Measurements from ENCODE around the gene ARHGAP30. TPM values are rescaled to one million over a fixed set of nuclear protein-coding genes. Genes with fewer than 3 reads are reported as not detected.

Gene ARHGAP30
- polyA plus RNA-seq, 3 donors, result 2.3 to 10.8 (median 9.8) TPM

- WGBS, 3 donors, result 79 to 85% (median 82%) methylated on average over 11 of the region's 11 CpGs
- no peak overlapping the region for H3K27ac ChIP-seq (ENCODE audit: low read depth, low read length)
These were observed 68.8 kb downstream of the ARHGAP30 start for GRCh38 chr1:161000736-161001480.

GRCh38 chr1:160999376-160999775 is 70.3 kb downstream of the ARHGAP30 start:
- WGBS, 3 donors, result 89 to 93% (median 91%) methylated on average over 5 of the region's 5 CpGs

GRCh38 chr1:160997323-160998038 is 72.2 kb downstream of the ARHGAP30 start:
- 70 to 75% (median 74%) methylated on average over 1 of the region's 1 CpG for WGBS, 3 donors
- no peak overlapping the region for H3K27ac ChIP-seq (ENCODE audit: low read depth, low read length)

More at GRCh38 chr1:160999376-160999775, 70.3 kb downstream of the ARHGAP30 start:
- no peak overlapping the region for H3K27ac ChIP-seq (ENCODE audit: low read depth, low read length)

Other genes with a start within 250 kb of the ARHGAP30 start
- under 1 TPM; 0.02 to 0.48 (median 0.45) TPM for gene CD244, start 207.0 kb downstream of the ARHGAP30 start, polyA plus RNA-seq
- gene ITLN1, start 184.7 kb downstream of the ARHGAP30 start, polyA plus RNA-seq, result 100 to 1,000 TPM in 1 of 3 donors, 10 to 100 TPM in 1, 1 to 10 TPM in 1; 1.7 to 121 (median 15.7) TPM
- 1 to 10 TPM in 1 of 3 donors, under 1 TPM in 2; 0.21 to 8.9 (median 0.37) TPM for gene ITLN2, start 115.1 kb downstream of the ARHGAP30 start, polyA plus RNA-seq
- gene F11R, start 48.7 kb downstream of the ARHGAP30 start, polyA plus RNA-seq, result 10 to 100 TPM; 18.3 to 33.9 (median 26.2) TPM
- gene TSTD1, start 30.9 kb downstream of the ARHGAP30 start, polyA plus RNA-seq, result 10 to 100 TPM; 33.7 to 78.1 (median 52.5) TPM
- 10 to 100 TPM; 35.0 to 54.3 (median 47.2) TPM for gene USF1, start 23.9 kb downstream of the ARHGAP30 start, polyA plus RNA-seq
- 1 to 10 TPM in 1 of 3 donors, under 1 TPM in 1, not detected in 1; 0.52 to 3.3 TPM for gene NECTIN4, start 19.7 kb upstream of the ARHGAP30 start, polyA plus RNA-seq
- gene KLHDC9, start 28.5 kb upstream of the ARHGAP30 start, polyA plus RNA-seq, result 1 to 10 TPM; 1.2 to 9.0 (median 1.5) TPM
- 100 to 1,000 TPM in 2 of 3 donors, 10 to 100 TPM in 1; 53.0 to 201 (median 139) TPM for gene PFDN2, start 48.1 kb upstream of the ARHGAP30 start, polyA plus RNA-seq
- gene NIT1, start 48.2 kb upstream of the ARHGAP30 start, polyA plus RNA-seq, result 10 to 100 TPM; 23.7 to 48.1 (median 41.2) TPM
- 10 to 100 TPM; 17.4 to 46.3 (median 29.7) TPM for gene DEDD, start 62.8 kb upstream of the ARHGAP30 start, polyA plus RNA-seq
- gene UFC1, start 84.1 kb upstream of the ARHGAP30 start, polyA plus RNA-seq, result 100 to 1,000 TPM; 100 to 147 (median 131) TPM
- gene USP21, start 89.6 kb upstream of the ARHGAP30 start, polyA plus RNA-seq, result 10 to 100 TPM; 13.2 to 26.7 (median 18.8) TPM
- gene PPOX, start 96.5 kb upstream of the ARHGAP30 start, polyA plus RNA-seq, result 10 to 100 TPM; 11.1 to 33.1 (median 16.2) TPM
- 10 to 100 TPM; 23.7 to 36.1 (median 26.4) TPM for gene B4GALT3, start 107.6 kb upstream of the ARHGAP30 start, polyA plus RNA-seq
- 100 to 1,000 TPM in 1 of 3 donors, 10 to 100 TPM in 1, 1 to 10 TPM in 1; 5.9 to 188 (median 37.3) TPM for gene ADAMTS4, start 129.2 kb upstream of the ARHGAP30 start, polyA plus RNA-seq
- 100 to 1,000 TPM in 1 of 3 donors, 10 to 100 TPM in 2; 68.4 to 163 (median 86.3) TPM for gene NDUFS2, start 132.5 kb upstream of the ARHGAP30 start, polyA plus RNA-seq
- gene FCER1G, start 145.4 kb upstream of the ARHGAP30 start, polyA plus RNA-seq, result 100 to 1,000 TPM in 2 of 3 donors, 10 to 100 TPM in 1; 28.6 to 258 (median 227) TPM
- not detected for gene APOA2, start 153.7 kb upstream of the ARHGAP30 start, polyA plus RNA-seq
- gene TOMM40L, start 156.2 kb upstream of the ARHGAP30 start, polyA plus RNA-seq, result 10 to 100 TPM in 2 of 3 donors, 1 to 10 TPM in 1; 3.8 to 12.6 (median 11.7) TPM
- under 1 TPM in 2 of 3 donors, not detected in 1; 0.21 to 0.22 TPM for gene NR1I3, start 168.3 kb upstream of the ARHGAP30 start, polyA plus RNA-seq
- under 1 TPM in 2 of 3 donors, not detected in 1; 0.26 to 0.52 TPM for gene PCP4L1, start 188.9 kb upstream of the ARHGAP30 start, polyA plus RNA-seq
- 1 to 10 TPM; 1.2 to 3.5 (median 2.6) TPM for gene MPZ, start 240.1 kb upstream of the ARHGAP30 start, polyA plus RNA-seq
- 100 to 1,000 TPM in 2 of 3 donors, 10 to 100 TPM in 1; 76.3 to 230 (median 151) TPM for gene SDHC, start 244.5 kb upstream of the ARHGAP30 start, polyA plus RNA-seq